Spleen (tissue), 7 donors: ENCODE results near the gene ACSL1.

ENCODE experiments used
- CTCF ChIP-seq, 11 experiments: fragments of 200-600 bp in 7 of 11; fragments of 450-650 bp in 4 of 11; sonication (generic) in 4 of 11; IDR thresholded peaks in 8 of 11; conservative IDR thresholded peaks in 3 of 11; 1 replicate in 7 of 11; 2 replicates in 4 of 11; pipeline versions ENCODE4 v1.4.0 to v1.8.0; 2016 to 2021; ENCODE audit warnings: antibody characterized with exemption in 11 of 11, inconsistent platforms in 4 of 11, mild to moderate bottlenecking in 1 of 11
- POLR2AphosphoS5 ChIP-seq, 3 donors: sonication (generic); formaldehyde crosslinking; IDR thresholded peaks; one replicate each; pipeline ENCODE4 v1.5.1; 2017; ENCODE audit warnings: antibody characterized with exemption in 3 of 3
- donor health status: DM: no; HTN: no; CAD: no; lungs with moderate emphysema.
- donor health status: DM: no; HTN: no; CAD: no.
- donor health status: DM: no; HTN: no; CAD: no.

GRCh38 chr4:184851886-184852285 is 26.1 kb upstream of the ACSL1 start:
- TF ChIP-seq CTCF (IDR thresholded peaks at IDR 0.05 in 8 of 11, conservative IDR thresholded peaks at IDR 0.05 in 3 of 11) = no peak
- TF ChIP-seq POLR2AphosphoS5 (IDR thresholded peaks at IDR 0.05) = no peak
